ENCODE measurements around the gene ZNF644. TPM values are rescaled to one million over a fixed set of nuclear protein-coding genes. Genes with fewer than 3 reads are reported as not detected.

The ZNF644 gene
- total RNA-seq, 4 donors from 2014 or later, result 30.5 to 61.7 (median 34.6) TPM

DNA sequence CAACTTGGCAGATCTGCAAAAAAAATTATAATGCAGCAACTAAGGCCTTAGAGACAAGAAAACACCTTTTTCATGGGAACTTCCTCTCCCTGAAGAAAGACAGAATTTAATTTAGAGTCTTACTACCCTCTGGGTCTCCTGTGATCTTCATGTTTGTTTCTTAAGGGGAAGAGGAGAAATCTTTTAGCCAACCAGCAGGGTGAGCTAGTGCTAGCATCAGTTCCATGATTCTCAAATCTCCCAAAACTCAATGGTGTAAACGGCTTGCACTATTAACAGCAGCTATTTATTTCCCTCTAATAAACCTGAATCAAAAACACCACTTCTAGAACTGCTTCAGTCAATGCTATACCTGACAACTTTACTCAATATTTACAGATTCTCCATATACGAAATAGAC lies 3.8 kb downstream of the ZNF644 start:
- Histone ChIP-seq H3K36me3 (no peaks in the 10 kb centered on the region), H3K4me3 (no peak overlapping the region), H3K27me3 (no peaks in the 10 kb centered on the region), H3K4me1 (peaks cover 49 to 62% of the 10 kb centered on the region in 2 donors), H3K9me3 (no peaks in the 10 kb centered on the region), H3K27ac (no peak overlapping the region)
- intact Hi-C loops (cut with DNase I; ENCODE audit: low total_unique reads) (loop anchor here (5.0 kb wide), 1 partner anchor 384 kb away; the partner anchor contains the start of gene HFM1), in situ Hi-C loops (cut with MboI; ENCODE audit: low sequenced_read_pairs in 4 of 4) (no loop called here)
- DNase-seq, result no peak
- no peak for ATAC-seq
- no peak for TF ChIP-seq POLR2A (IDR thresholded peaks at IDR 0.05)
- TF ChIP-seq, protein P1, sequence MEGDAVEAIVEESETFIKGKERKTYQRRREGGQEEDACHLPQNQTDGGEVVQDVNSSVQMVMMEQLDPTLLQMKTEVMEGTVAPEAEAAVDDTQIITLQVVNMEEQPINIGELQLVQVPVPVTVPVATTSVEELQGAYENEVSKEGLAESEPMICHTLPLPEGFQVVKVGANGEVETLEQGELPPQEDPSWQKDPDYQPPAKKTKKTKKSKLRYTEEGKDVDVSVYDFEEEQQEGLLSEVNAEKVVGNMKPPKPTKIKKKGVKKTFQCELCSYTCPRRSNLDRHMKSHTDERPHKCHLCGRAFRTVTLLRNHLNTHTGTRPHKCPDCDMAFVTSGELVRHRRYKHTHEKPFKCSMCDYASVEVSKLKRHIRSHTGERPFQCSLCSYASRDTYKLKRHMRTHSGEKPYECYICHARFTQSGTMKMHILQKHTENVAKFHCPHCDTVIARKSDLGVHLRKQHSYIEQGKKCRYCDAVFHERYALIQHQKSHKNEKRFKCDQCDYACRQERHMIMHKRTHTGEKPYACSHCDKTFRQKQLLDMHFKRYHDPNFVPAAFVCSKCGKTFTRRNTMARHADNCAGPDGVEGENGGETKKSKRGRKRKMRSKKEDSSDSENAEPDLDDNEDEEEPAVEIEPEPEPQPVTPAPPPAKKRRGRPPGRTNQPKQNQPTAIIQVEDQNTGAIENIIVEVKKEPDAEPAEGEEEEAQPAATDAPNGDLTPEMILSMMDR (IDR thresholded peaks at IDR 0.05 in 4 of 5, conservative IDR thresholded peaks at IDR 0.05 in 1 of 5), result peak in 1 of 5 experiments; percentile 23

DNA sequence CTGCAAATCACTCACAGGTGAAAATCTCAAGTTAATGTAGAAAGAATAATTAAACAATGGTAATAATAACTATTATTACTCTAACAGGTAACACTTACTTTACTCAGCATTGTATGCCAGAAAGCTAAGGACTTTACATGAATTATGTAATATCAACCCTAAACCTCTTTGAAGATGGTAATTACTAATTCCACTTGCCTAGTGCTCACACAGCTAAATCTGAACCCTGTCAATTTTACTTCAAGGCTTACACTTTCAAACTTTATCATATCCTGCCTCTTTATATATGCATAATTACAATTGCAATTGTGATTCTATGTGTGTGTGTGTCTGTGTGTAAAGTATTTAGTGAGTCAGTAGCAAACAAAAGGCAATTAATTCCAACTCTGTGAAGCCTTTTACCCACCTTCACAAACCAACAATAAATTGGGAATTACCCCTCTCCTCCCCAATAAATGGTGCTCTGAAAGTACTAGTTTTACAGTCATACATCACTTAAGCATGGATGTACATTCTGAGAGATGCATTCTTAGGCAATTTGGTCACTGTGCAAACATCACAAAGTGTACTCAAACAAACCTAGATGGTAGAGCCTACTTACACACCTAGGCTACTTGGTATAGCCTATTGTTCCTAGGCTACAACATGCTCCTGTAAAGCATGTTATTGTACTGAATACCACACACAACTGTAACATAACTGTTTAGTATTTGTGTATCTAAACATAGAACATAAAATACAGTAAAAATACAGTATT lies 5.9 kb downstream of the ZNF644 start:
- TF ChIP-seq, protein P1 (IDR thresholded peaks at IDR 0.05 in 4 of 5, conservative IDR thresholded peaks at IDR 0.05 in 1 of 5), result no peak
- no peak for TF ChIP-seq POLR2A (IDR thresholded peaks at IDR 0.05)
- DNase-seq (no peak), ATAC-seq (no peak)
- Histone ChIP-seq H3K4me3 (no peak overlapping the region), H3K27me3 (no peaks in the 10 kb centered on the region), H3K9me3 (no peaks in the 10 kb centered on the region), H3K36me3 (no peaks in the 10 kb centered on the region), H3K27ac (no peak overlapping the region), H3K4me1 (peaks cover 43 to 70% of the 10 kb centered on the region in 2 donors)
- intact Hi-C loops (cut with DNase I; ENCODE audit: low total_unique reads) (loop anchor here (5.0 kb wide), 1 partner anchor 386 kb away; the partner anchor contains the start of gene HFM1), in situ Hi-C loops (cut with MboI; ENCODE audit: low sequenced_read_pairs in 4 of 4) (no loop called here)

DNA sequence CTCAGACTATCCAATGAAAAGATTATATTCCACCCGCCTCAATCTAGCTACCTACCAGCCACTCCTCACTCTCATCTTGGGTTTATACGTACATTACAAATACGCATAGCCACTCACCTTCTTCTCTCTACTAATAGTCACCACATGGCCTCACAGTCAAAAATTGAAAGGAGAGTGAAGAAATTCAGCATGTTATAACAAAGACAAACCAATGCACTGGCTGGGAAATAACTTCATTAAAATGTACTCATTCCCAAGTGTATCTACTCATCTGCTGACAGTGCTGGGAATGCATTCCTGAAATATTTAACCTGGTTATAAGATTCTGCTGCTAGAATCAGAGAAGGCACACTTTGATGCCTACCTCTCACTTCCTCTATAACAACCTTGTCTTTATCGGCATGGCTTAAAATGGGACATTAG lies 6.5 kb downstream of the ZNF644 start:
- H3K36me3 ChIP-seq, result no peaks in the 10 kb centered on the region
- in situ Hi-C loops (cut with MboI; ENCODE audit: low sequenced_read_pairs in 4 of 4), result no loop called here
- no peak overlapping the region for H3K27ac ChIP-seq
- H3K9me3 ChIP-seq, result no peaks in the 10 kb centered on the region
- no peak for DNase-seq
- ATAC-seq, result no peak
- intact Hi-C loops (cut with DNase I; ENCODE audit: low total_unique reads), result loop anchor here (5.0 kb wide), 1 partner anchor 387 kb away; the partner anchor contains the start of gene HFM1
- TF ChIP-seq, protein P1 (IDR thresholded peaks at IDR 0.05 in 4 of 5, conservative IDR thresholded peaks at IDR 0.05 in 1 of 5), result no peak
- no peak for TF ChIP-seq POLR2A (IDR thresholded peaks at IDR 0.05)
- peaks cover 37 to 65% of the 10 kb centered on the region in 2 donors for H3K4me1 ChIP-seq
- no peaks in the 10 kb centered on the region for H3K27me3 ChIP-seq
- no peak overlapping the region for H3K4me3 ChIP-seq

DNA sequence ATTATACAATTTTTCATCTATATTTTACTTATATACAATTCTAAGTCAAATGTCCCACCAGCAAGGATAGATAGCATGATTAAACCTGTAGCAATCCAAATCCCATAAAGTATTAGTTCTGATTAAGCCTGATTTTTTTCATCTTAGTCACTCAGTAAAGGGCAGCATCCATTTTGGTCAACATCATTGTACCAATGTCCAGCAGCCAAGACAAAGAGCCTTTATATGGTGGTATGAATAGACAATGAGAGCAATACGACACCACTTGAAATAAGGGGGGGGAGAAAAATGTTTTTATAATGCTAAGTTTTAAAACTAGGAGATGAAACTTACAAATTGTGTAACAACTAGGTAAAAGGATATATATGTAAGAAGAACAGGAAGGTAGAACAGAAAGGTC lies 7.4 kb downstream of the ZNF644 start:
- in situ Hi-C loops (cut with MboI; ENCODE audit: low sequenced_read_pairs in 4 of 4) (no loop called here), intact Hi-C loops (cut with DNase I; ENCODE audit: low total_unique reads) (no loop called here)
- Histone ChIP-seq H3K4me1 (peaks cover 37 to 57% of the 10 kb centered on the region in 2 donors), H3K4me3 (no peak overlapping the region), H3K36me3 (no peaks in the 10 kb centered on the region), H3K27me3 (no peaks in the 10 kb centered on the region), H3K9me3 (no peaks in the 10 kb centered on the region), H3K27ac (no peak overlapping the region)
- TF ChIP-seq POLR2A (IDR thresholded peaks at IDR 0.05), result no peak
- TF ChIP-seq, protein P1 (IDR thresholded peaks at IDR 0.05 in 4 of 5, conservative IDR thresholded peaks at IDR 0.05 in 1 of 5), result no peak
- DNase-seq, result no peak
- ATAC-seq, result no peak

Measured in gastrocnemius medialis (tissue), 4 donors.